Stimulated activated CD4-positive, alpha-beta T cell treated with anti-CD3 and anti-CD28 coated beads, Interleukin-2, amount 100 ng/mL, for 24 hours (primary cell): ENCODE data around the gene THSD7A.
"Not testable (repeated sequence)": the region's sequence is repeated elsewhere in the genome, so short reads cannot be mapped to it uniquely, and the experiment has no call there.

Experiments used
- DNase-seq, 2 donors: peaks; one replicate each; pipeline ENCODE4 v3.0.0-alpha.2; 2020

THSD7A gene

GRCh38 chr7:11443934-11444333 is 388.1 kb downstream of the THSD7A start:
- DNase-seq = not testable (repeated sequence)

GRCh38 chr7:11437994-11438393 is 394.0 kb downstream of the THSD7A start:
- no peak for DNase-seq

- DNase-seq = no peak
Measured at GRCh38 chr7:11436773-11437524, 395.0 kb downstream of the THSD7A start.

GRCh38 chr7:11436316-11436715 is 395.7 kb downstream of the THSD7A start:
- DNase-seq = no peak

- no peak for DNase-seq
Measured at GRCh38 chr7:11434366-11434765, 397.6 kb downstream of the THSD7A start.

- DNase-seq = no peak
Measured at GRCh38 chr7:11430841-11431240, 401.2 kb downstream of the THSD7A start.

- no peak for DNase-seq
Measured at GRCh38 chr7:11430112-11430511, 401.9 kb downstream of the THSD7A start.

- no peak for DNase-seq
Measured at GRCh38 chr7:11428877-11429581, 403.0 kb downstream of the THSD7A start.

- DNase-seq = no peak
Measured at GRCh38 chr7:11427686-11428273, 404.2 kb downstream of the THSD7A start.

- no peak for DNase-seq
Measured at GRCh38 chr7:11424006-11424405, 408.0 kb downstream of the THSD7A start.

- DNase-seq = no peak
Measured at GRCh38 chr7:11420049-11420448, 411.9 kb downstream of the THSD7A start.

GRCh38 chr7:11416641-11417458 is 415.1 kb downstream of the THSD7A start:
- no peak for DNase-seq

GRCh38 chr7:11415101-11415500 is 416.9 kb downstream of the THSD7A start:
- no peak for DNase-seq

GRCh38 chr7:11413901-11414300 is 418.1 kb downstream of the THSD7A start:
- DNase-seq = no peak

GRCh38 chr7:11412036-11412435 is 420.0 kb downstream of the THSD7A start:
- no peak for DNase-seq

GRCh38 chr7:11410656-11411644 is 421.0 kb downstream of the THSD7A start:
- DNase-seq = no peak

- DNase-seq = no peak
Measured at GRCh38 chr7:11404355-11404754, 427.6 kb downstream of the THSD7A start.

- DNase-seq = no peak
Measured at GRCh38 chr7:11403781-11404180, 428.2 kb downstream of the THSD7A start.

GRCh38 chr7:11394438-11394837 is 437.6 kb downstream of the THSD7A start:
- no peak for DNase-seq

- no peak for DNase-seq
Measured at GRCh38 chr7:11379641-11380040, 452.4 kb downstream of the THSD7A start.

GRCh38 chr7:11376529-11376928 is 455.5 kb downstream of the THSD7A start:
- DNase-seq = no peak

GRCh38 chr7:11374629-11375028 is 457.4 kb downstream of the THSD7A start:
- no peak for DNase-seq
